SK-N-MC (cell line): ENCODE data around the gene SSBP1.
"Not testable (repeated sequence)": the region's sequence is repeated elsewhere in the genome, so short reads cannot be mapped to it uniquely, and the experiment has no call there.

Experiments
- DNase-seq: peaks from one replicate; pipeline ENCODE4 v3.0.0-alpha.2; 2011; ENCODE audit warnings: low read depth, low spot score
- H3K27ac ChIP-seq: fragments of 200-600 bp; sonication (generic); 2 replicates; pipeline ENCODE4 v1.5.1; 2016; ENCODE audit warnings: mixed run types
- H3K36me3 ChIP-seq: fragments of 200-600 bp; sonication (generic); 2 replicates; pipeline ENCODE4 v1.6.1; 2017; ENCODE audit warnings: antibody characterized with exemption, low read length, mixed read lengths; ENCODE audit not compliant: insufficient read depth
- H3K4me3 ChIP-seq: fragments of 200-600 bp; sonication (generic); 2 replicates; pipeline ENCODE4 v1.5.1; 2016
- H3K9ac ChIP-seq: fragments of 200-600 bp; sonication (generic); 2 replicates; pipeline ENCODE4 v1.8.0; 2017; ENCODE audit warnings: mixed run types, mixed read lengths; ENCODE audit not compliant: insufficient read length
- H3K9me3 ChIP-seq: fragments of 200-600 bp; sonication (generic); 2 replicates; pipeline ENCODE4 v1.6.1; 2017; ENCODE audit warnings: low read depth, mild to moderate bottlenecking, antibody characterized with exemption, low read length, moderate library complexity, mixed read lengths
- EZH2 ChIP-seq: fragments of 200-600 bp; sonication (generic); IDR thresholded peaks from one replicate; pipeline ENCODE4 v1.6.1; 2017; ENCODE audit warnings: antibody characterized with exemption
- FOXP2 ChIP-seq: optimal IDR thresholded peaks from 2 replicates; pipeline ENCODE3; 2011; ENCODE audit warnings: mild to moderate bottlenecking, moderate library complexity; ENCODE audit not compliant: insufficient read depth; ENCODE audit errors: extremely low read length, control extremely low read depth
- POLR2AphosphoS5 ChIP-seq: IDR thresholded peaks from 2 replicates; pipeline ENCODE4 v1.6.1; 2012; ENCODE audit warnings: mild to moderate bottlenecking, low read depth, low read length, borderline replicate concordance

Gene SSBP1, protein sequence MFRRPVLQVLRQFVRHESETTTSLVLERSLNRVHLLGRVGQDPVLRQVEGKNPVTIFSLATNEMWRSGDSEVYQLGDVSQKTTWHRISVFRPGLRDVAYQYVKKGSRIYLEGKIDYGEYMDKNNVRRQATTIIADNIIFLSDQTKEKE

DNA sequence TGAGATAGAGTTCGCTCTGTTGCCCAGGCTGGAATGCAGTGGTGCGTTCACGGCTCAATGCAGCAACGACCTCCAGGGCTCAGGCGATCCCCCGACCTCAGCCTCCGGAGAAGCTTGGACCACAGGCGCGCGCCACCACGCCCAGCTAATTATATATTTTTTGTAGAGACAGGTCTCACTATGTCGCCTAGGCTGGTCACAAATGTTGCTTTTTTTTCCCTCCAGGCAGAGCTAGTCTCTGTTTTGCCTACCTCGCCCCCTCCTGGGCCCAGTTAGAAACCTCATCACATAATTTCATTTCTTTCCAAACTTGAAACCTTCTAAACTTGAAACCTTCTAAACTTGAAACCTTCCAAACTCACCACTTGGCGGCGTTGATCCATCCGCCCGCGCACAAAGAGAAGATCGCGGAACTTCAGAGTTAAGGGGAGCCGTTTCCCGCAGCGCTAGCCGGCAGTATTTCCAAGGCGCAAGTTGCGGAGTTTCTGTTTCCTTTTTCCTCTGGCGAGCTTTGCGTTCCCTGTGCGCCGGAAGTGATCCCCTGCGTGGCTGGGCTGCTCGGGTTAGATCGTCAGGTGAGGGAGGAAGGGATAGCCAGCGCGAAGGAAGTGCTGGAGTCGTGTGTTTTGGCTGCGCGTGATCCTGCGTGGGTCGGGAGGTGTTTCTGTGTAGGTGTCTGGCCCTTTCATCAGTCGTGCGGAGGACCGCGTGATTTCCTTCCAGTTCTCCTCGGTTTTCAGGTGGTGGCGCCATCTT lies at the start of gene SSBP1:
Gene SSBP1 (plus strand): TSS at position 523 of the 756 bp plus-strand sequence. CDS start 809 bp downstream, outside the sequence.
- H3K4me3 ChIP-seq = peak within 1 kb of the TSS; percentile 97
- H3K36me3 ChIP-seq = peaks cover 37% of the 10 kb centered on the region
- peak; percentile 90 for DNase-seq
- peak within 1 kb of the TSS; percentile 97 for H3K9ac ChIP-seq
- H3K9me3 ChIP-seq = no peaks in the 10 kb centered on the region
- H3K27ac ChIP-seq = peak within 1 kb of the TSS; percentile 90
- TF ChIP-seq POLR2AphosphoS5 (peak; percentile 95), FOXP2 (peak; percentile 82), EZH2 (no peak)

DNA sequence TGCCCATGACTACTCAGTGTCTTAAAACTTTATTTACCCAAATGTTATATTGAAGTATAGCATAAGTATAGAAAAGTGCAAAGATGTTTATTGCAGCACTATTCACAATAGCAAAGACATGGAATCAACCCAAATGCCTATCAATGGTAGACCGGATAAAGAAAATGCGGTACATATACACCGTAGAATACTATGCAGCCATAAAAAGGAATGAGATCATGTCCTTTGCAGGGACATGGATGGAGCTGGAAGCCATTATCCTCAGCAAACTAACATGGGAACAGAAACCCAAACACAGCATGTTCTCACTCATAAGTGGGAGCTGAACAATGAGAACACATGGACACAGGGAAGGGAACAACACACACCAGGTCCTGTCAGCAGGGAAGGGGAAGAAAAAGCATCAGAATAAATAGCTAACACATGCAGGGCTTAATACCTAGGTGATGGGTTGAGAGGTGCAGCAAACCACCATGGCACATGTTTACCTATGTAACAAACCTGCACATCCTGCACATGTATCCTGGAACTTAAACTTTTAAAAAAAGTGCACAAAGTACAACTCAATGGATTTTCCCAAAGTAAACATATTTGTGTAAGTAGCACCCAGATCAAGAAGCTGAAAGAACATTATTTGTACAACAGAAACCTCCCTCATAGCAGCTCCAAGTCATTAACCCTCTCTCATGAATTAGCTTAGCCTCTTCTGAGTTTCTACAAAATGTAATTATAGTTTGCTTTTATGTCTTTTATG lies 48.9 kb upstream of the SSBP1 start:
- H3K36me3 ChIP-seq, DNase-seq, H3K4me3 ChIP-seq, H3K9ac ChIP-seq, H3K9me3 ChIP-seq, H3K27ac ChIP-seq: not testable (repeated sequence)

DNA sequence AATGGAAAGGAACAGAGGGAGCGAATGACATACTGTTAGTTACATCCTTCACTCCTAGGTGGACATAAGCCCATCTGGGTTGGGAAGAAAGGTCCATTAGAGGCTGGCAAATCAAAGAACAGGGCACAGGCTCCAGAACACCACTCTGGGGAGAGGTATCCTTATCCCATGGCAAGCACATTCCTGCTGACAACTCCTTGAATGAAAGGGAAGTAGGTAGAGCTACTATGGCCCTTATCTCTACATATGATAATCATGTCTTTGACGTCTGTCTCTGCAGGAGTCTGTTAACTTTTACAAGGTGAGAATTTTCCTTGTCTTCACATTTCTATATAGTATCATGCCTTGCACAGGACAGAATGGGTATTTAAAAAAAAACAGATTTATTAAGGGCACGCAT lies 46.6 kb upstream of the SSBP1 start:
- H3K27ac ChIP-seq = no peak overlapping the region
- H3K4me3 ChIP-seq = no peak overlapping the region
- H3K9ac ChIP-seq = no peak overlapping the region
- no peaks in the 10 kb centered on the region for H3K36me3 ChIP-seq
- no peak for DNase-seq
- TF ChIP-seq POLR2AphosphoS5 (no peak), EZH2 (no peak), FOXP2 (no peak)
- no peaks in the 10 kb centered on the region for H3K9me3 ChIP-seq

DNA sequence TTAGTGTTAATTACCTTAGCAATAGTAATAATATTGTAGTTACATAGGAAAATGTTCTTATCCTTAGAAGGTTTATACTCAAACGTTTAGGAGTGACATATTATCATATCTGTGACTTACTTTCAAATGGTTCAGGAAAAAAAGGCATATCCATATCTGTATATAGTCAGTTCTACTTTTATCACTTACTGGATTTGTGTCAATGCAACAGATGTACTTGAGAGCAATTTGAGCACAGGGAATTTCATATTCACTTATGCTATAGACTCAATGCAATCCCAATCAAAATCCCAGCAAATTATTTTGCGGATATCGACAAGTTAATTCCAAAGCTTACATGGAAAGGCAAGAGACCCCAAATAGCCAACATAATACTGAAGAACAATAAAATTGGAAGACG lies 46.2 kb upstream of the SSBP1 start:
- no peaks in the 10 kb centered on the region for H3K9me3 ChIP-seq
- no peak for TF ChIP-seq FOXP2
- no peak for TF ChIP-seq EZH2
- no peak for TF ChIP-seq POLR2AphosphoS5

DNA sequence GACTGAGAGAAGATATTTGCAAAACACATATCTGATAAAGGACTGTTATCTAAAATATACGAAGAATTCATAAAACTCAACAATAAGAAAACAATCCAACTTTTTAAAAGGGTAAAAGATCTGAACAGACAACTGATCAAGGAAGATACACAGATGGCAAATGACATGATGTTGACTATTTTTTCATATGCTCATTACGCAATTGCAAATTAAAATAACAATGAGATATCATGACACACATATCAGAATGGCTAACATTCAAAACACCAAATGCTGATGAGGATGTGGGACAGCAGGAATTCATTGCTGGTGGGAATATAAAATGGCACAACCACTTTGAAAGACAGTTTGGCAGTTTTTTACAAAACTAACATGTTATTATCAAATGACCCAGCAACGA lies 45.1 kb upstream of the SSBP1 start:
- H3K9me3 ChIP-seq = no peaks in the 10 kb centered on the region
- no peaks in the 10 kb centered on the region for H3K36me3 ChIP-seq
- no peak overlapping the region for H3K4me3 ChIP-seq
- H3K27ac ChIP-seq = no peak overlapping the region
- DNase-seq = no peak
- TF ChIP-seq POLR2AphosphoS5 = no peak
- no peak for TF ChIP-seq EZH2
- TF ChIP-seq FOXP2 = no peak
- H3K9ac ChIP-seq = no peak overlapping the region

More for the DNA sequence above, 46.2 kb upstream of the SSBP1 start:
- Histone ChIP-seq H3K4me3 (no peak overlapping the region), H3K27ac (no peak overlapping the region), H3K36me3 (no peaks in the 10 kb centered on the region), H3K9ac (no peak overlapping the region)
- DNase-seq = no peak

DNA sequence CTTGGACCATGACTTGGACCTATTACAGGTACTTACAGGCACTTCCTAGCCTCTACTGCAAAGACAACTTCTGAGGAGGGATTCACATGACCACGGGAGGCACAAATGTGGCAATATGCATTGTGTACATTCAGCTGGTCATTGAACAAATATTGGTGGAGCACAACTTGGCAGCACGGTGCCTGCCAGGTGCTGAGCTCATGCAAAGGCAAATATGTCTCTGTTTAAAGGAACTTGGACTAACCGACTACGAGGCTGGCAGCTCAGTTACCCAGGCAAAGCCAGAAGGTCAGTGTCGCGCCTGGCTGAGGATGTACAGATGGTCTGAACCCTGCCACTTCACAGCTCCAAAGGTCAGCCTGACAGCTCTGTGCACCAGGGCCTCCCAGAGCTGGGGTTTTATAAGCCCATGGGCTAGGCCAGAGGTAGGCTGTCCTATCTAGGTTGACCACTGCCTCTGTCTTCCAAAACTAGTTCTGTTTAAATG lies 42.3 kb upstream of the SSBP1 start:
- Histone ChIP-seq H3K27ac (no peak overlapping the region), H3K4me3 (no peak overlapping the region), H3K9me3 (no peaks in the 10 kb centered on the region), H3K36me3 (no peaks in the 10 kb centered on the region), H3K9ac (no peak overlapping the region)
- no peak for DNase-seq
- TF ChIP-seq EZH2 (no peak), POLR2AphosphoS5 (no peak), FOXP2 (no peak)

DNA sequence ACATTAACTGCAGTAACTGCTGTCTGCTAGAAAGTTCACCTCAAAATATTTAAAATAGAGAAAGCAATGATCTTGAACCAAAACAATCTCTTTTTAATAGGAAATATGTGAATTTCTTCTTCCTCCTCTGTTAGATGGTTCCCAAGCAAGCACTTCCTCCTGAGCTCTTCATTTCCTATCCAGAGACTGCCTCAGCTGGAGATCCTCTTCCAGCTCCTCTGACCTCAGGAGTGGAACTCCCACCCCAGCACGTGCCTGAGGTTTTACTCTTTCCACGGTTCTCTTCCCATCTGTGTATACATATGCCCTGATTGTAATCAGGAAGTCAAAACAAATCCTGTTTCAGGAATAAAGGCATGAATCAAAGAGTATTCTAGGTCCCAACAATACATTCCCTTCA lies 41.8 kb upstream of the SSBP1 start:
- Histone ChIP-seq H3K27ac (no peak overlapping the region), H3K4me3 (no peak overlapping the region), H3K9ac (no peak overlapping the region), H3K9me3 (no peaks in the 10 kb centered on the region), H3K36me3 (no peaks in the 10 kb centered on the region)
- DNase-seq = no peak
- no peak for TF ChIP-seq FOXP2
- no peak for TF ChIP-seq POLR2AphosphoS5
- TF ChIP-seq EZH2 = no peak

DNA sequence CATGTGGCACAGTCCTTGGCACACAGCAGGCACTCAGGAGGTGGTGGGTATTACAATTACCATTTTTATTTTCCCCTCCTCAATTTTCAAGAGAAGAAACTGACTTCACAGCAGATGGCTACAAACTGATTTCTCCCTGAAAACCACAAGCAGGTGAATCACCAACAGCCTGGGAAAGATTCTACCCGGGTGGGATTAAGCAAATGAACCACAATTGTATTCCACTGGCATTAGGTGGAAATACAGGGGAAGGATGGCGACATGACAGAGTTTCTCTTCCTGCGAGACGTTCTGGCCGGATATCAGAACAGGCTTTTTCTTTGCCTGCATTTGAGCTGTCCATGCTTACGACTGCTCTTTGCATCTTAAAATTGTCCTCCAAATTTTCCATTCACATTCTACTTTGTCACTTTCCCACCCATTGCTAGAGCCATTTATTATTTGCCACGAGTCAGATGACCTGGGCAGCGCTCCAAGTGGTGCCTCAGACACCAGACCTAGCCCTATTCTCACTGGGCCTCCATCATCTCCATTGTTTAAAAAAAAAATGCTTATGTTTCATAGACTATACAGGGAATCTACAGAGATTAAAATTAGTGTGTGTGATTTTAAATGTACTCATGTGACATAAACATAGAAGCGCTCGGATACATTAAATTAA lies 40.8 kb upstream of the SSBP1 start:
- H3K9ac ChIP-seq = no peak overlapping the region
- TF ChIP-seq POLR2AphosphoS5 = no peak
- no peak for TF ChIP-seq EZH2
- no peak for TF ChIP-seq FOXP2
- H3K9me3 ChIP-seq = no peaks in the 10 kb centered on the region
- no peaks in the 10 kb centered on the region for H3K36me3 ChIP-seq
- H3K27ac ChIP-seq = no peak overlapping the region
- no peak overlapping the region for H3K4me3 ChIP-seq
- no peak for DNase-seq
